Glomerular visceral epithelial cell (primary cell): Measurements from ENCODE around the gene CHRNB4.
"Not testable (repeated sequence)": the region's sequence is repeated elsewhere in the genome, so short reads cannot be mapped to it uniquely, and the experiment has no call there.

Source experiments
- DNase-seq: peaks from one replicate; pipeline ENCODE4 v3.0.0-alpha.2; 2016; ENCODE audit errors: extremely low spot score

The CHRNB4 gene

GRCh38 chr15:78641102-78641748, at the start of gene CHRNB4:
CHRNB4 (minus strand) TSS chr15:78641210; CDS start chr15:78641133, 77 bp downstream.
- DNase-seq: peak; percentile 15

GRCh38 chr15:78689626-78690025, 48.6 kb upstream of the CHRNB4 start:
- no peak for DNase-seq

GRCh38 chr15:78685925-78686324, 44.9 kb upstream of the CHRNB4 start:
- no peak for DNase-seq

GRCh38 chr15:78685159-78685921, 44.3 kb upstream of the CHRNB4 start:
- no peak for DNase-seq

- DNase-seq: no peak
These were observed 43.6 kb upstream of the CHRNB4 start for GRCh38 chr15:78684657-78685056.

GRCh38 chr15:78683599-78683998, 42.6 kb upstream of the CHRNB4 start:
- DNase-seq: not testable (repeated sequence)

- DNase-seq: no peak
These were observed 41.8 kb upstream of the CHRNB4 start for GRCh38 chr15:78682693-78683410.

- DNase-seq: no peak
These were observed 41.1 kb upstream of the CHRNB4 start for GRCh38 chr15:78682004-78682651.

GRCh38 chr15:78681281-78682003, 40.4 kb upstream of the CHRNB4 start:
- no peak for DNase-seq

GRCh38 chr15:78680431-78681075, 39.5 kb upstream of the CHRNB4 start:
- no peak for DNase-seq

- no peak for DNase-seq
These were observed 38.1 kb upstream of the CHRNB4 start for GRCh38 chr15:78679089-78679511.

- no peak for DNase-seq
These were observed 35.6 kb upstream of the CHRNB4 start for GRCh38 chr15:78676424-78677110.

GRCh38 chr15:78675617-78676360, 34.8 kb upstream of the CHRNB4 start:
- no peak for DNase-seq

GRCh38 chr15:78675206-78675605, 34.2 kb upstream of the CHRNB4 start:
- DNase-seq: no peak

GRCh38 chr15:78673917-78674444, 33.0 kb upstream of the CHRNB4 start:
- no peak for DNase-seq

GRCh38 chr15:78673476-78673875, 32.5 kb upstream of the CHRNB4 start:
- DNase-seq: no peak

GRCh38 chr15:78672285-78673014, 31.4 kb upstream of the CHRNB4 start:
- no peak for DNase-seq

GRCh38 chr15:78671626-78672211, 30.7 kb upstream of the CHRNB4 start:
- DNase-seq: no peak
